ENCODE measurements around the gene YOD1. TPM values are rescaled to one million over a fixed set of nuclear protein-coding genes. Genes with fewer than 3 reads are reported as not detected.

YOD1 gene
- total RNA-seq, 1 donor = 16.0 TPM

GRCh38 chr1:207088161-207088560 lies 37.2 kb upstream of the YOD1 start:
- H3K4me3 ChIP-seq (ENCODE audit: low read depth, low read length) = no peak overlapping the region
- peak; percentile 55 for DNase-seq (ENCODE audit: low read depth)
- TF ChIP-seq, protein P1, sequence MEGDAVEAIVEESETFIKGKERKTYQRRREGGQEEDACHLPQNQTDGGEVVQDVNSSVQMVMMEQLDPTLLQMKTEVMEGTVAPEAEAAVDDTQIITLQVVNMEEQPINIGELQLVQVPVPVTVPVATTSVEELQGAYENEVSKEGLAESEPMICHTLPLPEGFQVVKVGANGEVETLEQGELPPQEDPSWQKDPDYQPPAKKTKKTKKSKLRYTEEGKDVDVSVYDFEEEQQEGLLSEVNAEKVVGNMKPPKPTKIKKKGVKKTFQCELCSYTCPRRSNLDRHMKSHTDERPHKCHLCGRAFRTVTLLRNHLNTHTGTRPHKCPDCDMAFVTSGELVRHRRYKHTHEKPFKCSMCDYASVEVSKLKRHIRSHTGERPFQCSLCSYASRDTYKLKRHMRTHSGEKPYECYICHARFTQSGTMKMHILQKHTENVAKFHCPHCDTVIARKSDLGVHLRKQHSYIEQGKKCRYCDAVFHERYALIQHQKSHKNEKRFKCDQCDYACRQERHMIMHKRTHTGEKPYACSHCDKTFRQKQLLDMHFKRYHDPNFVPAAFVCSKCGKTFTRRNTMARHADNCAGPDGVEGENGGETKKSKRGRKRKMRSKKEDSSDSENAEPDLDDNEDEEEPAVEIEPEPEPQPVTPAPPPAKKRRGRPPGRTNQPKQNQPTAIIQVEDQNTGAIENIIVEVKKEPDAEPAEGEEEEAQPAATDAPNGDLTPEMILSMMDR (IDR thresholded peaks at IDR 0.05; ENCODE audit: insufficient read depth, low read depth, low read length) = no peak

DNA sequence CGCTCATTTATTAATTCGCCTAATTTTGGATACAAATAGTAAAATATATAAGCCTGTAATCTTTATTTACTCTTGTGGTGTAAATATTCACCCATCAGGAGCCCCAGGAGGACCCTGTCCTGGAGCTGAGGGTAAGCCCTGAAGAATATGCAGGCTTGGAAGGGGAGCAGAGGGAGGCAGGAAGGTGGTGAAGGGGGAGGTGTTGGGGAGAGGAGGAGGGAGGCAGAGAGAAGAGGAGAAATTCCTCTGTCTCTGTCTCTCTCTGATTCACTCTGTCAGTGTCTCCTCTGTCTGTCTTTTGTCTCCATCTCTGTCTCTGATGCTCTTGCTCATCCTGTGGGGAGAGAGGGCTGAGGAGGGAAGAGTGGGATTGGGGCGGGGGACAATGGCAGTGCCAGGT lies 34.9 kb upstream of the YOD1 start:
- no peak overlapping the region for H3K4me3 ChIP-seq (ENCODE audit: low read depth, low read length)
- DNase-seq (ENCODE audit: low read depth) = no peak
- TF ChIP-seq, protein P1 (IDR thresholded peaks at IDR 0.05; ENCODE audit: insufficient read depth, low read depth, low read length) = no peak

DNA sequence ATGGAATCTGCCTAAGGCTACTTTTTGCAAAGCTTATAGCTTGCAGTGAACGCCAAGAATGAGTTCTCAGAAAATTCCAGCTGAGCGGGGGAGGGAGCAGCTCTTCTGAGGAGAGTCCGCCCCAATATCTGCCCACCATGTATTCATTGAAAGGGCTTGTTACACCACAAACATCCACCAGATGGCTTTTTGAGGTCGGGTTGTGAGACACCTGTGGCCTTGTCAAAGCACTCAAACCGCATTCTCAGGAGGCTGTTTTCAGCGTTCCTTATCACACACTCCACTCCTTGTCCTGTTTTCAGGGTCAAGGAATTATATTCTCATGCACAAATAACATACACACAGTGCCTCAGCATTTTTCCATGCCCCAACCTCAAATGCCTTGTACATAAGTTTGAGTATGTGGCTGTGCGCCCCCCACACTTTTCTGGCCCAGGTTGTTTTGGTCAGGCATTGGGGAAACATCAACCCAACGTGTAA lies 33.7 kb upstream of the YOD1 start:
- TF ChIP-seq, protein P1 (IDR thresholded peaks at IDR 0.05; ENCODE audit: insufficient read depth, low read depth, low read length) = peak; percentile 64
- peak; percentile 85 for DNase-seq (ENCODE audit: low read depth)
- no peak overlapping the region for H3K4me3 ChIP-seq (ENCODE audit: low read depth, low read length)

DNA sequence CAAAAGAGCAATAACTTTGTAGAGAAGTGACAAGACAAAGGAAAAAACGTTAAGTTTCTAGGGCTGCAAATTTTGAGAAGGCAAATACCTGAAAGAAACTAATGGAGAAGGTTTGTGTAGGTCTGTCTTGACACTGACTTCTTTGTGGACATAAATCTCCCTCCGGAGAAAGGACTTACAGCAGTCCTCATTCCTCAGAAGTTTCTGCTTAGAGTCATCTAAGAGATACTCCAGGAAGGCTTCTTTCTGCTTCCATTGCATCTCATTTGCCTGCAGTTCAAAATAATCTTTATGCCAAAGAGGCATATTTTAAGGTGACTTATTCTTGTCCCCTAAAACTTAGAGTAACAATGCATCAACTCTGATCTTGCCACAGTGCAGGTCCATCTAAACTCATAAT lies 33.2 kb upstream of the YOD1 start:
- DNase-seq (ENCODE audit: low read depth) = peak; percentile 10
- H3K4me3 ChIP-seq (ENCODE audit: low read depth, low read length) = no peak overlapping the region
- TF ChIP-seq, protein P1 (IDR thresholded peaks at IDR 0.05; ENCODE audit: insufficient read depth, low read depth, low read length) = no peak

DNA sequence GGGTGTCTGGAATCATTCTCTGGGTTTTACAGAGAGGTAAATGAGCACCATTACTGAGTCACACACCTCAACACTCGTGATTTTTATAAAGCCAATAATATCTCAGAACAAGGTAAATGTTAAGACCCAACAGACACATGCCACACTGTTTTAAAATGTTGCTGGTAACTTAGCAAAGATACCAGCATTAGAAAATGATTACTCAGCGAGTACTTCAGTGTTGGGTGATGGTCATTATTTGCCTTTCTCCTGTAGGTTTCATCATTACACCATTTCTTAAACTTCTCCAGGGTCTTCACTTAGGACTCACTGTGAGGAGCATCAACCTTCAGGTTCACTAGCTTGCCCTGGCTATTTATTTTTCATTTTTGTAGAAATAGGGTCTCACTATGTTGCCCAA lies 30.8 kb upstream of the YOD1 start:
- no peak for DNase-seq (ENCODE audit: low read depth)
- H3K4me3 ChIP-seq (ENCODE audit: low read depth, low read length) = no peak overlapping the region
- TF ChIP-seq, protein P1 (IDR thresholded peaks at IDR 0.05; ENCODE audit: insufficient read depth, low read depth, low read length) = no peak

GRCh38 chr1:207081088-207081487 lies 30.1 kb upstream of the YOD1 start:
- no peak for DNase-seq (ENCODE audit: low read depth)
- TF ChIP-seq, protein P1 (IDR thresholded peaks at IDR 0.05; ENCODE audit: insufficient read depth, low read depth, low read length) = no peak
- no peak overlapping the region for H3K4me3 ChIP-seq (ENCODE audit: low read depth, low read length)

- DNase-seq (ENCODE audit: low read depth) = no peak
- no peak overlapping the region for H3K4me3 ChIP-seq (ENCODE audit: low read depth, low read length)
- TF ChIP-seq, protein P1 (IDR thresholded peaks at IDR 0.05; ENCODE audit: insufficient read depth, low read depth, low read length) = no peak
Observed at GRCh38 chr1:207079706-207080241, 28.8 kb upstream of the YOD1 start.
